Mesenchymal stem cell (in vitro differentiated cells and primary cell): ENCODE results near the gene PHOSPHO1.
A peak's percentile ranks its signal among the peaks of the same experiment; 100 is the strongest.

Experiments
- DNase-seq: peaks from one replicate; pipeline ENCODE4 v3.0.0-alpha.2; 2013
- H2AFZ ChIP-seq: one replicate; pipeline ENCODE4 v1.6.1; 2013; ENCODE audit warnings: low read depth, mild to moderate bottlenecking, control low read depth, inconsistent platforms, low read length, moderate library complexity
- H2AK5ac ChIP-seq: 2 replicates; pipeline ENCODE4 v1.6.1; 2013; ENCODE audit warnings: low read length, moderate library complexity, mild to moderate bottlenecking, inconsistent platforms; ENCODE audit not compliant: severe bottlenecking
- H2BK120ac ChIP-seq: one replicate; pipeline ENCODE4 v1.6.1; 2013; ENCODE audit warnings: low read depth, mild to moderate bottlenecking, inconsistent platforms, low read length, moderate library complexity
- H2BK12ac ChIP-seq, 2 experiments: one replicate each; pipeline ENCODE4 v1.6.1; 2013; ENCODE audit warnings: inconsistent platforms in 2 of 2, low read length in 2 of 2, mild to moderate bottlenecking in 2 of 2, moderate library complexity in 2 of 2, control low read depth in 1 of 2
- H2BK15ac ChIP-seq: one replicate; pipeline ENCODE4 v1.6.1; 2013; ENCODE audit warnings: mild to moderate bottlenecking, low read depth, inconsistent platforms; ENCODE audit not compliant: poor library complexity, severe bottlenecking
- H2BK5ac ChIP-seq: 2 replicates; pipeline ENCODE4 v1.6.1; 2013; ENCODE audit warnings: low read depth, mild to moderate bottlenecking, low read length, control low read depth, inconsistent platforms; ENCODE audit not compliant: poor library complexity, severe bottlenecking
- H3K14ac ChIP-seq, 2 experiments: one replicate each; pipeline ENCODE4 v1.6.1; 2013; ENCODE audit warnings: inconsistent platforms in 2 of 2, low read length in 2 of 2, control low read depth in 1 of 2, mild to moderate bottlenecking in 1 of 2, moderate library complexity in 1 of 2
- H3K18ac ChIP-seq, 2 experiments: one replicate each; pipeline ENCODE4 v1.6.1; 2013; ENCODE audit warnings: inconsistent platforms in 2 of 2, low read length in 2 of 2, control low read depth in 1 of 2, low read depth in 1 of 2, mild to moderate bottlenecking in 1 of 2
- H3K23ac ChIP-seq, 2 experiments: one replicate each; pipeline ENCODE4 v1.6.1; 2013; ENCODE audit warnings: inconsistent platforms in 2 of 2, low read length in 2 of 2, mild to moderate bottlenecking in 2 of 2, moderate library complexity in 2 of 2, control low read depth in 1 of 2
- H3K27ac ChIP-seq: 2 replicates; pipeline ENCODE4 v1.5.1; 2013; ENCODE audit warnings: mild to moderate bottlenecking, moderate library complexity, low read length, control low read depth, inconsistent platforms; ENCODE audit not compliant: poor library complexity, severe bottlenecking
- H3K27me3 ChIP-seq, 2 experiments: 2 replicates each; pipeline versions ENCODE4 v1.6.1 to v1.7.0; 2013; ENCODE audit warnings: low read length in 2 of 2, mild to moderate bottlenecking in 2 of 2, moderate library complexity in 2 of 2, control low read depth in 1 of 2, inconsistent platforms in 1 of 2; ENCODE audit not compliant: control insufficient read depth in 1 of 2, insufficient read depth in 1 of 2
- H3K36me3 ChIP-seq, 2 experiments: 2 replicates each; pipeline versions ENCODE4 v1.6.1 to v1.7.0; 2013; ENCODE audit warnings: low read length in 2 of 2, control low read depth in 1 of 2, inconsistent platforms in 1 of 2, low read depth in 1 of 2, mild to moderate bottlenecking in 1 of 2; ENCODE audit not compliant: insufficient read depth in 2 of 2, control insufficient read depth in 1 of 2
- H3K4ac ChIP-seq, 2 experiments: one replicate each; pipeline ENCODE4 v1.6.1; 2013; ENCODE audit warnings: inconsistent platforms in 2 of 2, low read length in 2 of 2, mild to moderate bottlenecking in 2 of 2, moderate library complexity in 2 of 2, control low read depth in 1 of 2, low read depth in 1 of 2
- H3K4me1 ChIP-seq: 2 replicates; pipeline ENCODE4 v1.6.1; 2013; ENCODE audit warnings: low read depth, low read length, control low read depth; ENCODE audit not compliant: control insufficient read depth, insufficient read depth
- H3K4me2 ChIP-seq: 2 replicates; pipeline ENCODE4 v1.6.1; 2013; ENCODE audit warnings: low read length, mild to moderate bottlenecking, inconsistent platforms; ENCODE audit not compliant: poor library complexity, severe bottlenecking
- H3K4me3 ChIP-seq, 2 experiments: 2 replicates each; pipeline versions ENCODE4 v1.5.1 to v1.7.0; 2013; ENCODE audit warnings: low read length in 2 of 2, mild to moderate bottlenecking in 2 of 2, control low read depth in 1 of 2, low read depth in 1 of 2; ENCODE audit not compliant: insufficient read depth in 1 of 2
- H3K79me1 ChIP-seq: replicated peaks from 2 replicates; pipeline ENCODE4 v1.6.1; 2013; ENCODE audit warnings: mild to moderate bottlenecking, control low read depth, low read length, inconsistent platforms; ENCODE audit not compliant: poor library complexity, severe bottlenecking
- H3K9ac ChIP-seq: 2 replicates; pipeline ENCODE4 v1.7.0; 2013; ENCODE audit warnings: mild to moderate bottlenecking, low read length, moderate library complexity
- H3K9me3 ChIP-seq: 2 replicates; pipeline ENCODE4 v1.7.0; 2013; ENCODE audit warnings: mild to moderate bottlenecking, low read length; ENCODE audit not compliant: control insufficient read depth
- H4K8ac ChIP-seq: one replicate; pipeline ENCODE4 v1.6.1; 2013; ENCODE audit warnings: inconsistent platforms, mild to moderate bottlenecking, low read length, moderate library complexity
- H4K91ac ChIP-seq: one replicate; pipeline ENCODE4 v1.6.1; 2013; ENCODE audit warnings: mild to moderate bottlenecking, low read length, inconsistent platforms
- WGBS: methylation state at CpG from one replicate; pipeline ENCODE4 v1.1.7; 2013; ENCODE audit warnings: mixed read lengths; 5-methylcytosine and 5-hydroxymethylcytosine counted together

Gene PHOSPHO1

DNA sequence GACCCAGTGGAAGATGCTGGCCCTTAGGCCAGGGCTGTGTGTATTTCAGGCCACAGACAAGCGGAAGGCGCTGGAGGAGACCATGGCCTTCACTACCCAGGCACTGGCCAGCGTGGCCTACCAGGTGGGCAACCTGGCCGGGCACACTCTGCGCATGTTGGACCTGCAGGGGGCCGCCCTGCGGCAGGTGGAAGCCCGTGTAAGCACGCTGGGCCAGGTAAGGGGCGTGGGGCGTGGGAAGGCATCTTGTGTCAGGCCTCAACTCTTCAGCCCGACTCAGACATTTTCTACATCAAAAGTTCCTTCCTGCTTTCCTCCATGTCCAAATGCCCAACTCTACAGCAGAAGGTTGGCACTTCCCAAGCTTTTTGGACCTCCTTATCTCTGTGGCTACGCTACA lies 14.1 kb downstream of the PHOSPHO1 start:
- H3K4ac ChIP-seq, result no peak overlapping the region
- no peak overlapping the region for H4K91ac ChIP-seq
- H2BK5ac ChIP-seq, result no peak overlapping the region
- H3K79me1 ChIP-seq, result no peaks in the 10 kb centered on the region
- DNase-seq, result no peak
- H2BK12ac ChIP-seq, result no peak overlapping the region
- no peak overlapping the region for H3K18ac ChIP-seq
- no peak overlapping the region for H3K9ac ChIP-seq
- no peak overlapping the region for H3K14ac ChIP-seq
- 95% methylated on average over 13 of the region's 13 CpGs for WGBS
- H3K27ac ChIP-seq, result no peak overlapping the region
- H3K9me3 ChIP-seq, result no peaks in the 10 kb centered on the region
- H3K4me1 ChIP-seq, result no peaks in the 10 kb centered on the region
- H2BK120ac ChIP-seq, result no peak overlapping the region
- H3K4me3 ChIP-seq, result no peak overlapping the region
- H3K23ac ChIP-seq, result no peak overlapping the region
- H4K8ac ChIP-seq, result no peak overlapping the region
- H2AK5ac ChIP-seq, result no peak overlapping the region
- no peak overlapping the region for H2BK15ac ChIP-seq
- H3K27me3 ChIP-seq, result peaks cover 0 to 32% of the 10 kb centered on the region in 2 experiments
- H3K4me2 ChIP-seq, result no peak overlapping the region
- no peak overlapping the region for H2AFZ ChIP-seq
- peaks cover 0 to 17% of the 10 kb centered on the region in 2 experiments for H3K36me3 ChIP-seq

GRCh38 chr17:49214676-49215360 lies 15.8 kb downstream of the PHOSPHO1 start:
- no peak overlapping the region for H3K9ac ChIP-seq
- H2BK5ac ChIP-seq, result no peak overlapping the region
- no peak overlapping the region for H3K4ac ChIP-seq
- H2AFZ ChIP-seq, result no peak overlapping the region
- H2BK12ac ChIP-seq, result no peak overlapping the region
- no peak overlapping the region for H2BK15ac ChIP-seq
- H4K8ac ChIP-seq, result no peak overlapping the region
- H3K9me3 ChIP-seq, result no peaks in the 10 kb centered on the region
- no peak overlapping the region for H3K18ac ChIP-seq
- H3K4me3 ChIP-seq, result no peak overlapping the region
- no peak for DNase-seq
- peak overlapping the region; percentile 11 for H4K91ac ChIP-seq
- no peak overlapping the region for H3K14ac ChIP-seq
- no peak overlapping the region for H3K23ac ChIP-seq
- no peak overlapping the region for H3K4me2 ChIP-seq
- H3K4me1 ChIP-seq, result peaks cover 14% of the 10 kb centered on the region
- H2BK120ac ChIP-seq, result no peak overlapping the region
- peaks cover 0 to 13% of the 10 kb centered on the region in 2 experiments for H3K36me3 ChIP-seq
- H2AK5ac ChIP-seq, result no peak overlapping the region
- peaks cover 0 to 44% of the 10 kb centered on the region in 2 experiments for H3K27me3 ChIP-seq
- no peak overlapping the region for H3K27ac ChIP-seq
- H3K79me1 ChIP-seq, result peaks cover 2% of the 10 kb centered on the region
- 87% methylated on average over 11 of the region's 12 CpGs for WGBS

DNA sequence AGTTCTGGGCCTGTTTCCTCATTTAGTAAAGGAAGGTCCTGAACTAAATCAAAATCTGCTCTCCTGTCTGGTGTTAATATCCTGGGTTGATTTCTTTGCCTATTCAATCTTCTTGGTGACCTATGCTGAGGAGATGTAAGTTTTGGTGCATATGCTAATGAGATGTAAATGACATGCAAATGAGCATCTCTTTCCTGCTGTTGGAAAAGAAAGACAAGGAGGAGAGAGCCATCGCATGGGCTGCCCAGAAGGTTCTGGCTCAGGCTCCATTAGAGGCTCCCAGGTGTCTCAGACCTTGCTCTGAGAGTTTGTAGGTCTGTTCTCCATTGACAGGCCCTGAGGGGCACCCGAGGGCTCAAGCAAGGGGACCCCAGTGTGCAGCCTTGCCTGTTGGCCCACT lies 16.7 kb downstream of the PHOSPHO1 start:
- H3K9me3 ChIP-seq, result no peaks in the 10 kb centered on the region
- H3K4me3 ChIP-seq, result no peak overlapping the region
- H4K8ac ChIP-seq, result no peak overlapping the region
- no peak overlapping the region for H2BK15ac ChIP-seq
- H2BK12ac ChIP-seq, result no peak overlapping the region
- no peak overlapping the region for H3K18ac ChIP-seq
- peaks cover 20% of the 10 kb centered on the region for H3K4me1 ChIP-seq
- peaks cover 0 to 47% of the 10 kb centered on the region in 2 experiments for H3K27me3 ChIP-seq
- no peak for DNase-seq
- no peak overlapping the region for H3K9ac ChIP-seq
- H2AK5ac ChIP-seq, result no peak overlapping the region
- H3K4me2 ChIP-seq, result no peak overlapping the region
- H3K79me1 ChIP-seq, result peaks cover 2% of the 10 kb centered on the region
- H2AFZ ChIP-seq, result no peak overlapping the region
- H3K27ac ChIP-seq, result no peak overlapping the region
- H3K4ac ChIP-seq, result no peak overlapping the region
- H3K23ac ChIP-seq, result no peak overlapping the region
- no peak overlapping the region for H3K14ac ChIP-seq
- peaks cover 0 to 7% of the 10 kb centered on the region in 2 experiments for H3K36me3 ChIP-seq
- WGBS, result 98% methylated on average over 2 of the region's 2 CpGs
- H2BK5ac ChIP-seq, result no peak overlapping the region
- H4K91ac ChIP-seq, result no peak overlapping the region
- H2BK120ac ChIP-seq, result no peak overlapping the region

- Histone ChIP-seq H3K23ac (no peak overlapping the region), H3K18ac (no peak overlapping the region), H3K9ac (no peak overlapping the region), H3K79me1 (peaks cover 2% of the 10 kb centered on the region), H3K27me3 (peaks cover 0 to 50% of the 10 kb centered on the region in 2 experiments), H4K91ac (no peak overlapping the region), H3K4me3 (no peak overlapping the region), H2BK120ac (no peak overlapping the region), H3K27ac (no peak overlapping the region), H3K14ac (no peak overlapping the region), H4K8ac (no peak overlapping the region), H3K4ac (no peak overlapping the region), H2AFZ (no peak overlapping the region), H3K4me1 (peaks cover 20% of the 10 kb centered on the region), H2BK5ac (no peak overlapping the region), H3K4me2 (no peak overlapping the region), H2BK12ac (no peak overlapping the region), H2AK5ac (no peak overlapping the region), H3K36me3 (peaks cover 0 to 7% of the 10 kb centered on the region in 2 experiments), H2BK15ac (no peak overlapping the region), H3K9me3 (no peaks in the 10 kb centered on the region)
- 94% methylated on average over 5 of the region's 5 CpGs for WGBS
- no peak for DNase-seq
Measured at GRCh38 chr17:49213399-49213798, 17.2 kb downstream of the PHOSPHO1 start.
